ENCODE data around the gene ELF2.
"Not testable (repeated sequence)": the region's sequence is repeated elsewhere in the genome, so short reads cannot be mapped to it uniquely, and the experiment has no call there.

The ELF2 gene

DNA sequence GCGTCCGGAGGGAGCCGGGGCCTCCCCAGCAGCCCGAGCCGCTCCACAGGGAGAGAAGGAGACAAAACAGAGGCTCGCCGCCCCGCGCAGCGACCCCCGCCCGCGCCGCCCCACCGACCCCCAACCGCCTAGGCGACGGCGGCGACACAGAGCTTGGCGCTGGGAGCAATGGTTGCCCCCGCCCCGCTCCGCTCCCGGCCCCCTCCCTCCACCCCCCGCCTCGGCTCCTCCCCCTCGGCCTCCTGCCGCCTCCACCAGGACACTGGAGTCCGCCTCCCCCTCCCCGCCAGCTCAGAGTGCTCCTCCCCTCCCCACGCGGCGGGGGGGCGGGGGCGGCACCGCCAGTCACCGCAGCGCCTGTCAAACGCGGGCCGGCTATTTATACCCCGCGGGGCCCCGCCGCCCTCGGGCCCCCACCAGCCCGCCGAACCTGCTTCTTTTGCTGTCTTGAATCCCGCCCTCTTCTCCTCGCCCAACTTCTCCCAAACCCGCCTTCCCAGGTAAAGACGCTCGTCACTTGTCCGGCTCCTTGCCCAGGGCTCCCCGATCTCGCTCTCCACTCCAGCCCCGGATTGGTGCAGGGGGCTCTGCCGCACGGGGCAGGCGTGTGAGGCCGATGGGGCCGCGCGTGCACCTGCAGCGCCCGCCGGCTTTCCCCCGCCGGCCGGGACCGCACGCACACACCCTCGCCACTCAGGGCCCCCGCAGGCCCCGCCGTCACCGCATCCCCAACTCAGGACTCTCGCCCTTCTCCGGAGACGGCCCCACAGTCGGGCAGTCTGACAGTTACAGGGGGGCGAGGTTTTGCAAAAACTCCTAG, at the start of gene ELF2:
Gene ELF2 (minus strand): TSS at position 170 of the 820 bp plus-strand sequence. CDS start 39,517 bp downstream, outside the sequence.
- peak; percentile 24 to 96 (median 86) for DNase-seq

DNA sequence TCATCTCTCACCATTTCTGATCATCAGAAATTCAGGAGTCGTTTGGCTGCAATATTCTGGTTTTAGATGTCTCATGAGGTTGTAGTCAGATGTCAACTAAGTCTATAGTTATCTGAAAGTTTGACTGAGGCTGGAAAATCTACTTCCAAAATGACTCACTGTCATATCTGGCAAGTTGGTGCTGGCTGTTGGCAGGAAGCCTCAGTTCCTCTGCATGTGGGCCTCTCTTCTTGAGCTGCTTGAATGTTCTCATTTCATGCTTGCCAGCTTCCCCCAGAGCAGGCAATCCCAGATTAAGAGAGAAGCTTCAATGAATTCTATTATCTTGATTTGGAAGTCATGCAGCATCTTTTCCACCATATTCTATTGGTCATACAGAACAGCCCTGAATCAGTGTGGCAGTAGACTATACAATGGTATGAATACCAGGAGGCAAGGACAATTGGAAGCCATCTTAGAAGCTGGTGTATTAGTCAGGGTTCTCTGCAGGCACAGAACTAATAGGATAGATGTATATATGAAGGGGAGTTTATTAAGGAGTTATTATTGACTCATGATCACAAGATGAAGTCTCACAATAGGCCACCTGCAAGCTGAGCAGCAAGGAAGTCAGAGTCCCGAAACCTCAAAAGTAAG, 46.8 kb upstream of the ELF2 start:
- peak in 2 of 14 donors; percentile 9 to 11 for DNase-seq

DNA sequence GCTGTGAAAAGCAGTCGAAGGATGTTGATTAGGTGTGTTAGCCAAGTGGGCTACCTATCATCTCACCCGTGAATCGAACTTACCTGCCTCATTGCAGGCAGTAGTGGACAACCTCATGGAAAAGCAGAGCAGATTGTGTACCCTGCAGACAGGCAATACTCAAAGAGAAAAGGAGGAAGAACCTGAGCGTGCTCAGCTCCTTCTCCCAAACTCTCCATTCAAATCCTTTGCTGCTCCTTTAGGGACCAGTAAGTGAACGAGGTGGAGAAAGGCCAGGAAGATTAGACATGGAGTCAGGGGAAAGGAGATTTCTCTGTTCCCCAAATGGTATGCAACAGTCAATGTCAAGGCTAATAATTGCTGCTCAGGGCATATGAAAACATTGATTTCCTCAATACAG, 45.2 kb upstream of the ELF2 start:
- no peak for DNase-seq

DNA sequence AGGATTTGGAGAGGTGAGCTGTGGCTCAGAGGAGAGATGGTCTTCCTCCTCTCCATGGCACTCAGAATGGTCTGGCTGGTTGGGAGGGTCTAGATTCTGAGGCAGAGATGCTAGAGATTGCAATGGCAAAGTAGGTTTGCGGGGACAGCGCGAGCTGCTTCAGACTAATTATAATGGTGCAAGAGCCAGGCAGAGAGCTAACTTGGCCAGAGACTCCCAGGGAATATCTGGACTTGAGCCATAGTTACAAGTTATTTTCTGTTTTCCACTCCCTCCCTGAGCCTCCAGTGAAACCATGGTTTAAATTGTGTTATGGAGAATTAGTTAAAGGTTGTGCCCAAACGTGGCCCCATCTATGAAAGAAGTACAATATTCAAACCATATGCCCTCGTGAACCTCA, 44.7 kb upstream of the ELF2 start:
- DNase-seq: no peak

DNA sequence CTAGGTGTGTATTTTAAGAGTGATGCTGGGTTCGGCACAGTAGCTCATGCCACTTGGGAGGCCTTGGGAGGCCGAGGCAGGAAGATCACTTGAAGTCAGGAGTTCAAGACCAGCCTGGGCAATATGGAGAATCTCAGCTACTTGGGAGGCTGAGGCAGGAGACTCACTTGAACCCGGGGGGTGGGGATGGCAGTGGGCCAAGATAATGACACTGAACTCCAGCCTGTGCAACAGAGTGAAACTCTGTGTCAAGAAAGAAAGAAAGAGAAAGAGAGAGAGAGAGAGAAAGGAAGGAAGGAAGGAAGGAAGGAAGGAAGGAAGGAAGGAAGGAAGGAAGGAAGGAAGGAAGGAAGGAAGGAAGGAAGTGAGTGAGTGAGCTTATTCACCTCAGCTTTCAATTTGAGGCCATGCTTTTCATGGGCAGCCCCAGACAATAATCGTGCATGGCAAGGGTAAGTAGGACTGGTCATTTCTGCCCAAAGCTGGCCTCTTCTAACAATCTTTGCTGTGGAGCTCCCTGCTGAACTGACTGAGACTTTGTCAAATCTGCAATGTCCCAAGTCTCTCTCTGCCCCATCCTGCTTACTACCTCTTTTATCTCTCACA, 42.5 kb upstream of the ELF2 start:
- no peak for DNase-seq

DNA sequence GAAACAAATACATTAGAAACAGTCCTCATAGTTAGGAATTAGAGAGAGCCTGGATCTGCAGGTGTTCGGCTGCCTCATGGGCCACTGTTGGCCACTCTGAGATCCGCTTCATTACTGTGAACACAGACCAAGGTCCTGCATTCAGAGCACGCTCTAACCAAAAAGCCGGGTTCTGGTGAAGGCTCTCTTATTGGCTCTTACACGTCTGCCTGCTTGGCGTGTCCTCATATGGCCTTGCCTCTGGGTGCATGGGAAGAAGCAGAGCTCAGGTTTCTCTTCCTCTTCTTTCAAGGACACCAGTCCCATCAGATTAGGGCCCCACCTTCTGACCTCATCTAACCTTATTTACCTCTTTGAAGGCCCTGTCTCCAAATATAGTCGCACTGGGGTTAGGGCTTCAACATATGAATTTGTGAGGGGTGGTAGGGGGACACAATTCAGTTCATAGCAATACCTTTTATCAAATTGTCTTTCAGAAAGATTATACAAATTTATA, 37.1 kb upstream of the ELF2 start:
- DNase-seq: peak in 2 of 14 donors; percentile 2 to 4

DNA sequence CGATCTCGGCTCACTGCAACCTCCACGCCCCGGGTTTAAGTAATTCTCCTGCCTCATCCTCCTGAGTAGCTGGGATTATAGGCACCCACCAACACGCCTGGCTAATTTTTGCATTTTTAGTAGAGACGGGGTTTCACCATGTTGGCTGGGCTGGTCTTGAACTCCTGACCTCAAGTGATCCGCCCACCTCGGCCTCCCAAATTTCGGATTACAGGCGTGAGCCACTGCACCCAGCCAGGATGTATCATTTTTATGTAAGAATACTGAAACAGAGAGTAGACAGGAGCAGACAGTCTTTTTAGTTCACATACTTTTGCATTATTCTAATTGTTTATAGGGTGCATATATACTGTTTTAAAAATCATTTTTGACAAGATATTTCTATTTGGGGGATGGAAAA, 36.6 kb upstream of the ELF2 start:
- DNase-seq: not testable (repeated sequence)

DNA sequence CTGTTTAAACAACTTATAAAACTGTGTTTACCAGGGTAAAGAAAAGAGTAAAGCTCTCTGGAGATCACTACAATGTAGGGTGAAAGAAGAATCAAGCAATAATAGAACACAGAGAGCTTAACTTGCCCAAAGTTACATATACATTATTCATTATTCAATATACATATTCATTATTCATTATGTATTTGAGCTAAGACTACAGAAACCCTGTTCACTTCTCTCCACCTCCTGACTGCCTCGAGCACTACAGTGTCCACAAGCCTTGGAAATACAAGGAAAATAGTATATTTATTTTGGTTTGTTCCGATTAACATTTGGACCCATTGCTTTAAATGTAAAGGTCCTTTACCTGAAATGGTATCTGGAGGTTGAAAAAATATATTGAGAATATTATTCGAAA, 35.9 kb upstream of the ELF2 start:
- no peak for DNase-seq

DNA sequence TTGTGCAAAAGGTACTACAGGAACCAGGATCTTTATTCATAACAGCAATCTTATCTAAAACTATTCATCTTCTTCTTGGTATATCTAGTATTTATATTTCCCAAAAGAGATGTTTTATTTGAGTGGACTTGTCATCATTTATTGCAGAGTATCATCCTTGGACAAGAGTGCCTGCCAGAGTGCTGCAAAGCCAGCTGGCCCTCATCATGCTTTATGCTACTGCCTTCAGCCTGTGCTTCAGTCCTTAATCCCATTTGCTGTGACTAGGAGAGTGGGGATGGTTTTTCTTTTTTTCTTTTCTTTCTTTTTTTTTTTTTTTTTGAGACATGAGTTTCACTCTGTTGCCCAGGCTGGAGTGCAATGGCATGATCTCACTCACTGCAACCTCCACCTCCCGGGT, 33.5 kb upstream of the ELF2 start:
- no peak for DNase-seq

DNA sequence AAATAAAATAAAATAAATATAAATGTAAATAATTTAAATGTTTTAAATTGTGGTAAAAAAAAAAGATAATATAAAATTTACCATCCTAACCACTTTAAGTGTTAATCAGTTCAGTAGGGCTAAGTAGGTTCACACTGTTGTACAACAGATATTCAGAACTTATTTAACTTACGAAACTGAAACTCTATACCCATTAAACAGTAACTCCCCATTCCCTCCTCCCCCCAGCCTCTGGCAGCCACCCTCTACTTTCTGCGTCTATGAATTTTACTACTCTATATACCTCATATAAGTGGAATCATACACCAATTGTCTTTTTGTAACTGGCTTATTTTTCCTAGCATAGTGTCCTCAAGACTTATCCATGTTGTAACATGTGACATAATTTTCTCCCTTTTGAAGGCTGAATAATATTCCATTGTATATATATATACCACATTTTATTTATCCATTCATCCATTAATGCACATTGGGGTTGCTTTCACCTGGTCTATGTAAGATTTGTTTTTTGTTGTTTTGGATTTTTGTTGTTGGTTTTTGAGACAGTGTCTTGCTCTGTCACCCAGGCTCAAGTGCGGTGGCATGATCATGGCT, 32.5 kb upstream of the ELF2 start:
- no peak for DNase-seq

DNA sequence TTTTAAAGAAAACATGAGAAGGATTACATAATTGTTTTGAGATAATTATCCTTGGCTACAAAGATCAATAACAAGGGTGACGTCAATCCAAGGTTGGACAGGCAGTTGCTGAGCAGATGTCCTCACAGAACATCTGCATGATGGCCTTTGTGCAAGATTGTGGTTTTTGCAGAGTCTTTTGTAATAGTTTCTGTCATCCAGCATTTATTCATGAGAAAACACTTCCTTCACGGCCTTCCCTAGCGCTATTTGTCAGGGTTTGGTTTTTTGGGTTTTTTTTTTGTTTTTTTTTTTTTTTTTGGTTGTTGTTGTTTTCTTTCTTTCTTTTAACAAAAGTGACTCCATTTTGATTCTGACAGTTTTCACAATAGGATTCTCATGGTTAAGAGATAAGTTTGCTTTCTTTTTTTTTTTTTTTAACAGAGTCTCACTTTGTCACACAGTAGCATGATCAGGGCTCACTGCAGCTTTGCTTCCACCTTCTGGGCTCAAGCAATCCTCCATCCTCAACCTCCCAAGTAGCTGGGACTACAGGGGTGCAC, 31.5 kb upstream of the ELF2 start:
- DNase-seq: no peak

DNA sequence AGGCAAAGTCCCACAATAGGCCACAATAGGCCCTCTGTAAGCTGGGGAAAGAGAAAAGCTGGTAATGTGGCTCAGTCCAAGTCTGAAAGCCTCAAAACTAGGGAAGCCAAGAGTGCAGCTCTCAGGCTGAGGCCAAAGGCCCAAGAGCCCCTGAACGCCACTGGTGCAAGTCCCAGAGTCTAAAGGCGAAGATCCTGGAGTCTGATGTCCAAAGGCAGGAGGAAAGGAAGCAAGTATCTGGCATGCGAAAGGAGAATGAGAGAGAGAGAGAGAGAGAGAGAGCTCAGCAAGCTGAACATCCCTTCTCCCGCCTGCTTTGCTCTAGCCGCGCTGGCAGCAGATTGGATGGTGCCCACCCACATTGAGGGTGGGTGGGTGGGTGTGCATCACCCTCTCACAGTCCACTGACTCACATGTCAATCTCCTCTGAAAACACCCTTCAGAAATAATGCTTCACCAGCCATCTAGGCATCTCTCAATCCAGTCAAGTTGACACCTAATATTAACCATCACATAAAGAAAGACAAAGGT, 30.9 kb upstream of the ELF2 start:
- peak in 2 of 14 donors; percentile 14 to 16 for DNase-seq

DNA sequence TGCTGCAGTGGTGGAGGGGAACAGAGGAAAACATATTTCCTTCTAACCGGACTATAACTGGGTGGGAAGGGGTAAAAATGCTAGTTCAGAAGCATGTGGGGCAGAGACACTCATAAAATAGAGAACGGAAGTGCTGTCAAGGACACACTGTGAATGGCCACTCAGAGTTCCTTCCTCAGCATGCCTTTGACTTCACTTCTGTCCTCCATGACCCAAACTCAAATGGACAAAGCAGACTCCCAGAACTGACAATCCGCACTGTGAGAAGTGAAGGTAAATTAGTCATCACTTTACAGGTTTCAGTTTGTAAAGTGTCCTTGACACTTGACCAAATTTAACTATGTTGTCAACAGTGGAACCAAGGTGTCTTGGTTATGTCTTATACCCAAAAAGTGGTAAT, 30.2 kb upstream of the ELF2 start:
- DNase-seq: no peak

DNA sequence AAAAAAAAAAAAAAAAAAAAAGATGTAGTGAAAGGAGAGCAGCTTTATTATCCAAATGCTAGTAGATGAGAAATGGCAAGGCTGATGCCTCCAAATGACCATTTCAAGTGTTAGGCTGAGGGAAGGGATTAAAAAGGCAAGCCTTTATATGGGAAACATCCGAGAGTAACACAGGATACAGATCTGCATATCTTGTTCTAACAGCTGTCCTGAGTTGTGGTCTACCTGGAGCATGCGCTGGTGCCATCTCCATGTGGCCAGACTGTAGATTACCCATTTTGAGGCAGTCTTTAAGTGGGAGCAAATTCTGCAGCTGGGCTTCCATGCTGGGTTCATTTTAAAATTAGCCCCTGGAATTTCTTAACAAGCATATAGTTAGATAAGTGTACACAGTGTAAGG, 26.0 kb upstream of the ELF2 start:
- DNase-seq: no peak

DNA sequence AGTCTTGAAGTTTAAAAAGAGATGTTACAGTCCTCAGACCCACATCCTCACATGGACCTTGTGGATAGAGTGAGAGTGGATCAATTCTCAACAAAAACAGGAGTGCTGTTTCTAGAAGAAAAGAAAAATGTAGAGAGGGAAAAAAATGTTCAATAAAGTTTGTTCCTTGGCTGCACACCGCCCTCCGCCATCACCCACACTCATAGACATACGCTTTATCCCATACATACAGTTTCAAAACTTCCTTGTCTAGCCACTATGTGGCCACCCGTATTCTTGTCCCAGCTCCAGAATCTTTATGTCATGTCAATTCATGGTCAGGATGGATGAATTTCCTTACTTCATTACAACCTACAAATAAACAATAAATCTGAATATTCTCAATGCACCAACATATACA, 23.5 kb upstream of the ELF2 start:
- DNase-seq: no peak

DNA sequence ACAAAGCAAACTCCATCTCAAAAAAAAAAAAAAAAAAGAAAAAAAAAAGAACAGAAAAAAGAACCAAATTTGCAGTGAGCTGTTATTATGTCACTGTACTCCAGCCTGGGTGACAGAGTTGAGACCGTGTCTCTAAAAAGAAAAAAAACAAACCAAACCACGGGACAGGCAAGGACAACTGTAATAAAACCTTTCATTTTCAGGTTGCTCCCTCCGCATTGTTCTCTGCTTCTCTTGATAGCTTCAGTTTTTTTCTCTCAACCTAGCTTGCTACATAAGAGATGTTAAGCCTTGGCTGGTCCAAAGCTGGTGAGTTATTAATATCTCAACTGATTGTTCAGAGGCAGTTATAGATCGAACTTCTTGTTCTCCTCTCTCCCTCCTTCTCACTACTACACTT, 23.1 kb upstream of the ELF2 start:
- DNase-seq: no peak

DNA sequence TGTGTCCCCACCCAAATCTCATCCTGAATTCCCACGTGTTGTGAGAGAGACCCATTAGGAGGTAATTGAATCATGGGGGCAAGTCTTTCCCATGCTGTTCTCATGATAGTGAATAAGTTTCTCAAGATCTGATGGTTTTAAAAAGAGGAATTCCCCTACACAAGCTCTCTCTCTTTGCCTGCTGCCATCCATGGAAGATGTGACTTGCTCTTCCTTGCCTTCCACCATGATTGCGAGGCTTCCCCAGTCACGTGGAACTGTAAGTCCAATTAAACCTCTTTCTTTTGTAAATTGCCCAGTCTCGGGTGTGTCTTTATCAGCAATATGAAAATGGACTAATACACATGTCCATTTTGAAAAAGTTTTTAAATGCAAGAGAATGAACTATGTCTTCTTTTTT, 20.2 kb upstream of the ELF2 start:
- not testable (repeated sequence) for DNase-seq

DNA sequence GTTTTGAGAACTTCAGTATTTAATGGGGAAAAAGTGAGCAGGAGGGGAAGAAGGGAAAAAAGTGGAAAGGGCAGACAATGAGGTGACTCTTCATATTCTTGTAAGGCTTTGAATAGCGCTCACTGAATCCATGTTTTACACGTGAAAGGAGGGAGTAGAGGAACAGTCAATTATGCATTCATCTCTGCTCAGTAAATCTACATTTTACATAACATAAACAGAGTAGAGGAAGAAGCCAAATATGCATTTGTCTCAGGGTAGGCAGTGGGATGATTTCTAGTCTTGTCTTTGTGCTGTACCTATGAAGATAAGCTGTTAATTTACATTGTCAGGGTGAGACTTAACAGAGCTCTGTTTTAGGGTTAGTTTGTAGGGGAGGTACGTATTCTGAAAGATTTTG, 19.4 kb upstream of the ELF2 start:
- no peak for DNase-seq

DNA sequence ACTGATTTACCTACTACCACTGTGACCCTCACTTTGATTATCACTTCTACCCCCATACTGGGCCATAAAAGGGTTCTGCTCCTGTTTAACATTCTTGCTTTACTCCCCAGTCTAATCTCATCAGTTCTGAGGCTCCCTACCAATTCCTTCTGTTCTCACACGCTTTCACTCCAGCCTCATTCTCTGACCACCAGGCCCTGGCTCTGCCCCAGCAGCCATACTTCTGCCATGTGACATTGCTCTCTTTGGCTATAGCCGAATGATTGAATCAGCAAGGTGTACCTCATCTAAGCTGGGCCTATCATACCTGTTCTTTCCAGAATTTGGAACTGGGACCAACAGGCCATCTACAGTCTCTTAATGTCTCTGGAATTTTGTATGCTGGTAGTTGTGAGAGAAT, 14.4 kb upstream of the ELF2 start:
- no peak for DNase-seq

DNA sequence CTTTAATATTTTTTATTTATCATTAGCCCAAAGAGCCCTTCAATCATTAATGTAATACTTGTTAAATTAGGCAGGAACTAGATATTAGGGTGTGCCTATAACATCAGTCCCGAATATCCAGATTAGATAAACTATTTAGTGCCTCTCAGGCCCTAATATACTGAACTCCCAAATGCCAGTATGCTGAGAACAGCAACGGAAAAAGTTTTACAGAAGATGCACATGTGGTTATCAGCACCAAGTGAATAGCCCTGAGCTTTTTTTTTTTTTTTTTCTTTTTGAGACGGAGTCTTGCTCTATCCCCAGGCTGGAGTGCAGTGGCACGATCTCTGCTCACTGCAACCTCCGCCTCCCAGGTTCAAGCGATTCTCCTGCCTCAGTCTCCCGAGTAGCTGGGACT, 13.0 kb upstream of the ELF2 start:
- DNase-seq: no peak

DNA sequence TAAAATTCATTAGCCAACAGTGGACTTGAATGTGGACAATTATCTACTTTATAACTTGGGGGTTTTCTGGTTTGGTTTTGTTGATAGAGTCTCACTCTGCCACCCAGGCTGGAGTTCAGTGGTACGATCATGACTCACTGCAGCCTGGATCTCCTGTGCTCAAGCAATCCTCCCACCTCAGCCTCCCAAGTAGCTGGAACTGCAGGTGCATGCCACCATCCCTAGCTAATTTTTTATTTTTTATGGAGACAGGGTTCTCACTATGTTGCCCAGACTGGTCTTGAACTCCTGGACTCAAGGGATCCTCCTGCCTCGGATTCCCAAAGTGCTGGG, 12.4 kb upstream of the ELF2 start:
- no peak for DNase-seq

DNA sequence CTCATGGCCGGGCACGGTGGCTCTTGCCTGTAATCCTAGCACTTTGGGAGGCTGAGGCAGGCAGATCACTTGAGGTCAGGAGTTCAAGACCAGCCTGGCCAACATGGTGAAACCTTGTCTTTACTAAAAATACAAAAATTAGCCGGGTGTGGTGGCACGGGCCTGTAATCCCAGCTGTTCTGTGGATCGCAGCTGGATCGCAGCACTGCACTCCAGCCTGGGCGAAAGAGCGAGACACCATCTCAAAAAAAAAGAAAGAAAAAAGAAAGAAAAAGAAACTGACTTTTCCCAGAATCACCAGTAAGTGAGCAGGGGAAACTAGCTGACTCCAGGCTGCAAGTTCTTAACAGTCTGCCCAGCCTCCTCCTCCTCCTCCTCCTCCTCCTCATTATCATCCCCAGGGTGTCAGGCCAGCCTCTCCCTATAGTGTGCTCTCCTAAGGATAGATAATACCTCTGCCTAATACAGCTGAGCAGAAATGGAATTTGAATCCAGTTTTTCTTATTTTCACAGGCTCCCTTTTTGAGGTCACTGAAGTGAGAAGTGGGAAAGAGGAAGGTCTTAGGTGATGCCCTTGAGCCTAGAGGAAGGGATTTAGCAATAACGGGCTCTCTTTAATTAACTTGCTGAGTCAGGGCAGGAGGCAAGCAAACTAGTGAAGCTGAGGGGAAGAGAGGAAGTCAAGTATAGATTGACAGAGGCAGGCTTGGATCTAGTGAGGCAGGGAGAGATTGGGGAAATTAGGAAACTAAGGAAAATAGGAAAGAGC, 11.8 kb upstream of the ELF2 start:
- peak in 3 of 14 donors; percentile 1 to 12 (median 7) for DNase-seq

Measured in C1 segment of cervical spinal cord (tissue), 14 donors.